ELF-1 (cell line): Measurements from ENCODE around the gene SH3BGRL2.

Source experiments
- DNase-seq: peaks from one replicate; pipeline ENCODE4 v3.0.0-alpha.2; 2016; ENCODE audit warnings: low read depth, low spot score

Gene SH3BGRL2

GRCh38 chr6:79697430-79697829 lies 66.3 kb downstream of the SH3BGRL2 start:
- no peak for DNase-seq

GRCh38 chr6:79699606-79700005 lies 68.5 kb downstream of the SH3BGRL2 start:
- DNase-seq: no peak

- DNase-seq: no peak
Observed at GRCh38 chr6:79702691-79703090, 71.6 kb downstream of the SH3BGRL2 start.

- no peak for DNase-seq
Observed at GRCh38 chr6:79704200-79704599, 73.1 kb downstream of the SH3BGRL2 start.

GRCh38 chr6:79705456-79705995 lies 74.4 kb downstream of the SH3BGRL2 start:
- no peak for DNase-seq

GRCh38 chr6:79706527-79706926 lies 75.4 kb downstream of the SH3BGRL2 start:
- DNase-seq: no peak

GRCh38 chr6:79707621-79708020 lies 76.5 kb downstream of the SH3BGRL2 start:
- no peak for DNase-seq

- DNase-seq: no peak
Observed at GRCh38 chr6:79708095-79708791, 77.1 kb downstream of the SH3BGRL2 start.

GRCh38 chr6:79710127-79710526 lies 79.0 kb downstream of the SH3BGRL2 start:
- DNase-seq: no peak

GRCh38 chr6:79711167-79711566 lies 80.0 kb downstream of the SH3BGRL2 start:
- no peak for DNase-seq

GRCh38 chr6:79712144-79712543 lies 81.0 kb downstream of the SH3BGRL2 start:
- DNase-seq: no peak

- no peak for DNase-seq
Observed at GRCh38 chr6:79712616-79713135, 81.5 kb downstream of the SH3BGRL2 start.

GRCh38 chr6:79713701-79714322 lies 82.7 kb downstream of the SH3BGRL2 start:
- peak; percentile 13 for DNase-seq

GRCh38 chr6:79717989-79718388 lies 86.9 kb downstream of the SH3BGRL2 start:
- no peak for DNase-seq

- no peak for DNase-seq
Observed at GRCh38 chr6:79718509-79719247, 87.5 kb downstream of the SH3BGRL2 start.

- no peak for DNase-seq
Observed at GRCh38 chr6:79719248-79719960, 88.3 kb downstream of the SH3BGRL2 start.

- peak; percentile 7 for DNase-seq
Observed at GRCh38 chr6:79724816-79725215, 93.7 kb downstream of the SH3BGRL2 start.

GRCh38 chr6:79731471-79731870 lies 100.3 kb downstream of the SH3BGRL2 start:
- DNase-seq: no peak

GRCh38 chr6:79733388-79733787 lies 102.3 kb downstream of the SH3BGRL2 start:
- no peak for DNase-seq

- DNase-seq: no peak
Observed at GRCh38 chr6:79734374-79734773, 103.2 kb downstream of the SH3BGRL2 start.

- no peak for DNase-seq
Observed at GRCh38 chr6:79735183-79735582, 104.1 kb downstream of the SH3BGRL2 start.

GRCh38 chr6:79737172-79737571 lies 106.0 kb downstream of the SH3BGRL2 start:
- DNase-seq: no peak
